Immature natural killer cell (primary cell): ENCODE results near the gene CELF4. TPM values are rescaled to one million over a fixed set of nuclear protein-coding genes. Genes with fewer than 3 reads are reported as not detected.

Experiments used
- DNase-seq, 3 donors: peaks; one replicate each; pipeline ENCODE4 v3.0.0; 2022; ENCODE audit warnings: mixed read lengths in 1 of 3
- H3K27ac Mint-ChIP-seq, 6 donors: one replicate each; pipeline ENCODE4 v1.8.0; 2020; ENCODE audit warnings: mixed read lengths in 6 of 6, mild to moderate bottlenecking in 5 of 6, inconsistent platforms in 4 of 6, moderate library complexity in 3 of 6
- H3K27me3 Mint-ChIP-seq, 3 donors: one replicate each; pipeline ENCODE4 v1.8.0; 2020 to 2021; ENCODE audit warnings: low read depth in 3 of 3, mild to moderate bottlenecking in 3 of 3, mixed read lengths in 3 of 3, moderate library complexity in 3 of 3, inconsistent platforms in 1 of 3
- H3K36me3 Mint-ChIP-seq, 3 donors: one replicate each; pipeline ENCODE4 v1.8.0; 2020; ENCODE audit warnings: mixed read lengths in 3 of 3, inconsistent platforms in 2 of 3, mild to moderate bottlenecking in 2 of 3
- H3K4me1 Mint-ChIP-seq, 2 donors: one replicate each; pipeline ENCODE4 v1.8.0; 2020; ENCODE audit warnings: inconsistent platforms in 2 of 2, mild to moderate bottlenecking in 2 of 2, mixed read lengths in 2 of 2, moderate library complexity in 1 of 2
- H3K4me3 Mint-ChIP-seq, 5 donors: one replicate each; pipeline ENCODE4 v1.8.0; 2020; ENCODE audit warnings: mild to moderate bottlenecking in 5 of 5, mixed read lengths in 5 of 5, inconsistent platforms in 3 of 5, moderate library complexity in 3 of 5
- H3K9me3 Mint-ChIP-seq, 6 donors: one replicate each; pipeline ENCODE4 v1.8.0; 2020; ENCODE audit warnings: mild to moderate bottlenecking in 6 of 6, mixed read lengths in 6 of 6, inconsistent platforms in 4 of 6, moderate library complexity in 3 of 6
- polyA plus RNA-seq, 3 donors: library from polyadenylated mRNA; unstranded; fragments of 300-500 nt; fragmentation: Illumina TruSeq; gene quantifications; one replicate each; pipeline ENCODE4 v1.2.3, GENCODE V29; 2021

The CELF4 gene
- polyA plus RNA-seq, 3 donors from 2014 or later, result 0.07 to 0.13 TPM; not detected in 1

DNA sequence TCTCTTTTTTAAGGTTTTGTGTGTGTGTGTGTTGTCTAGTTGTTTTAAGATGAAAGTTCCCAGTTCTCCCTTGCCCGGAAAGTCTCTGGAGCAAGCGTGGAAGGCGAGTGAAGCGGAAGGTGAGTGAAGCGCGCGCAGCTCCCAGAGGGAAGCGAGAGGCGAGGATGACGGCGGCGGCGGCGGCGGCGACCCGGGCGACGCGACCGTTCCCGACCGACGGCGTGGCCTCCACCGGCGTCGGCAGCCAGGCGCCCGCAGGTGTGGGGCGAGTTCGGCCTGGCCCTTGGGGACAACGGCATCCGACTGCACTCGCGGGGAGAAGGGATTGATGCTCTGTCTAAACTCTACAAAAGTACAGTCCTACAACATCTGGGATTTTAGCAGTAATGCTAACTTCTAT is 321.9 kb downstream of the CELF4 start:
- Mint-ChIP-seq H3K36me3 (peaks cover 0 to 4% (median 0%) of the 10 kb centered on the region in 3 donors), H3K4me1 (peaks cover 0 to 2% of the 10 kb centered on the region in 2 donors), H3K9me3 (peaks cover 0 to 20% (median 5%) of the 10 kb centered on the region in 6 donors), H3K27ac (no peak overlapping the region), H3K4me3 (no peak overlapping the region), H3K27me3 (peaks cover 15 to 19% (median 16%) of the 10 kb centered on the region in 3 donors)
- DNase-seq, result no peak

DNA sequence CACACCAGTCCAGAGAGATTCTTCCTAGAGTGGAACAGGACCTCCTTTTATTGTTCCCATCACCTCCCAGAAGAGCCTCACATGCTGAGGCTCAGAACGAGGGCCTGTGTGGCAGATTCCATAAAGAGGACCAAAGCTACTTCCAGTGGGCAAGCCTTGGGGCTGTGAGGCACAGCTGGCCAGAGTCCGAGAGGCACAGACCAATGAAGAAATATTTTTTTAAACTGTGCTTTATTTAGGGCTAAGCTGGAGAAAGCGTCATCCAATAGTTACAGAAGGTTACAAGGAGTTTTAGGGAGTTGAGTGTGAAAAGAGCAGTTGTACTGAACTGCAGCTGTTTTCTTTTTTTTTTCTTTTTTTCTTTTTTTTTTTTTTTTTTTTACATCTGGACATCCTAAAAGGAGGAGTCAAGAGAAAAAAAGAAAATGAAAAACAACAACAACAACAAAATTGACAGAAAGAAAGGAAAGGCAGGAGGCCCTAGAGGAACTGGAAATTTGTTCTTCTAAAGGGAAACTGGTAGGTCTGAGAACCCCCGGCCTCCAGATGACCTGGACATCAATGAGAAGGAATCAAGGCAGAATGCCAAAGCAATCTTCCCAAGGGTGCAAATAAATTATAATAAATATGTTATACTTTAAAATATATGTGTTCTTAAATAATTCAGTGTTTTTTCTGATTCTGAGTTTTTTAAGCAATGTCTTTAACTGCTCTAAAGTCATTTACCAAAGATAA is 322.6 kb downstream of the CELF4 start:
- Mint-ChIP-seq H3K36me3 (peaks cover 0 to 4% (median 0%) of the 10 kb centered on the region in 3 donors), H3K27ac (no peak overlapping the region), H3K4me3 (no peak overlapping the region), H3K9me3 (peaks cover 0 to 20% (median 5%) of the 10 kb centered on the region in 6 donors), H3K4me1 (peaks cover 0 to 2% of the 10 kb centered on the region in 2 donors), H3K27me3 (peaks cover 15 to 18% (median 16%) of the 10 kb centered on the region in 3 donors)
- no peak for DNase-seq

DNA sequence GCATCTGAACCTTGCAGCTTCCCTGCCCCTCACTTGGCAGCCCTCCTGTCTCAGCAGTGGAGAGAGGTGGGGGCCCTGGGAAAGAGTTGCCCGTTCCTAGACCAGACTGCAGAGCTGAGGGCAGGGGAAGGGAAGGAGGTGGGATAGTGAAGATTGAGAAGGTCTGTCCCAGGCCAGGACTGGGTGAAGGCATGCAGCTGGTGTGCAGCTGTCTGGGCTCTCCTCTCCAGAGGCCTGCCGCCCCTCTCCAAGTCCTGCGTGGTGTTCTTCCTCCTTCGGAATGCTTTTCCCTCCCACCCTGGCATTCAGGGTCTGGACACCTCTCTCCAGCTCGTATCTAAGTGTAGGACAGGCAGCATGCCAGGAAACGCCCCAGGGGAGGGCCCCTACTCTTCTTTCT is 323.5 kb downstream of the CELF4 start:
- Mint-ChIP-seq H3K36me3 (peaks cover 0 to 4% (median 0%) of the 10 kb centered on the region in 3 donors), H3K27ac (no peak overlapping the region), H3K4me1 (peaks cover 0 to 2% of the 10 kb centered on the region in 2 donors), H3K27me3 (peaks cover 15 to 17% (median 16%) of the 10 kb centered on the region in 3 donors), H3K4me3 (no peak overlapping the region), H3K9me3 (peaks cover 0 to 20% (median 5%) of the 10 kb centered on the region in 6 donors)
- no peak for DNase-seq

DNA sequence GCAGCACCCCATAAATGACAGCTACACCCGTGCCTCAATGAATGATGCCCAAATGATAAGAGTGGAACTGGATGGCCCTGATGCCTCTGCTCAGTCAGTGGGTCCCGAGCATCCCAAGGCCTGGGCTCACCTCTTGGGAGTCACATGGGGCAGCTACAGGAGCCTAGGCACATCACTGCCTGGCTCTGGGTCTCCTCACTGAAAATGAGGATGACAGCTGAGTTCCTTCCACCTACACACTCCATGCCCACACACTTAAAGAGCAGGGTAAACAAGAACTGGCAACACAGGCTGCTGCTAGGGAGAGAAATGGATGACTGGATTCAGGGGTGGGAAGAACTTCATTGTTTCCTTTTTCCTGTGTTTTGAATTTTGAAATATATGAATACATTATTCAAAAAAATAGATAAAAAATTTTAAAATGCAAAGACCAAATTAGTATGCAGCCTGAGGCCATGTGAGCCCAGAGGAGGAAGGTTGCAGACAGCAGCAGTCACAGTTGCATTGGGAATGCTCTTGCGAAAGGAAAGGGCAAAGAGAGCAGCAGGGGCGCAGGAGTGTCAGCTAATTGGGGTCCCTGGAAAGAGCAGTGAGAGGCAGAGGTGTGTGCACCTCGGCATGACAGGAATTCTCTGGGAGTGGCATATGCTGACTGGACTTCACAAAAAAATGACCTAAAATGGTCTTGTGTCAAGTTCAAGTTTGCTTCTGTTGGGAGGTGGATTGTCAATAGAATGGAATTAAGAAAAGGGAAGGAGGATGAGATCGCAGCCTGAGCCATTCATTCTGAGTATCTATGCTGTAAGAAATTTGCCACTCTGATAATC is 327.1 kb downstream of the CELF4 start:
- Mint-ChIP-seq H3K4me1 (no peaks in the 10 kb centered on the region), H3K27ac (no peak overlapping the region), H3K9me3 (peaks cover 0 to 9% (median under 1%) of the 10 kb centered on the region in 6 donors), H3K4me3 (no peak overlapping the region), H3K27me3 (peaks cover 5 to 9% (median 8%) of the 10 kb centered on the region in 3 donors), H3K36me3 (no peaks in the 10 kb centered on the region)
- no peak for DNase-seq

DNA sequence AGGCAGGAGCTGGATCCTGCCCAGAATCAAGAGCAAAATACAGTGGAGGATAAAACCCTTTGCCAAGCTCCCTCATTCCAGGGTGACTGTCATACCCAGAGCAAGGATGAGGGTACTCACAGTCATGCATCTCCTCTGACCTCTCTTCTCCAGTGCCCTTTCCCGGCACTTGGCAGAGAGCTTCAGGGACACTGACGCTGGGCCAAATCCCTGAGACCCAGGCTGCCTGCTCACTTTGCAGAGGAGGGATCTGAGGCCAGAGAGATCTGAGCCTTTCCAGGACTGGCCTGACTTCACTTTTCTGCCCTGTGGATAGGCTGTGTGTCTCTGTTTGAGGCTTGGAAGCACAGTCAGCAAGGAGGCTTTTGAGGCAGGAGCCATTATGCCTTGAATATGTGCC is 330.0 kb downstream of the CELF4 start:
- Mint-ChIP-seq H3K4me3 (no peak overlapping the region), H3K27me3 (no peaks in the 10 kb centered on the region), H3K4me1 (no peaks in the 10 kb centered on the region), H3K9me3 (peaks cover 0 to 9% (median 0%) of the 10 kb centered on the region in 6 donors), H3K36me3 (peaks cover 0 to 3% (median 0%) of the 10 kb centered on the region in 3 donors), H3K27ac (no peak overlapping the region)
- no peak for DNase-seq

DNA sequence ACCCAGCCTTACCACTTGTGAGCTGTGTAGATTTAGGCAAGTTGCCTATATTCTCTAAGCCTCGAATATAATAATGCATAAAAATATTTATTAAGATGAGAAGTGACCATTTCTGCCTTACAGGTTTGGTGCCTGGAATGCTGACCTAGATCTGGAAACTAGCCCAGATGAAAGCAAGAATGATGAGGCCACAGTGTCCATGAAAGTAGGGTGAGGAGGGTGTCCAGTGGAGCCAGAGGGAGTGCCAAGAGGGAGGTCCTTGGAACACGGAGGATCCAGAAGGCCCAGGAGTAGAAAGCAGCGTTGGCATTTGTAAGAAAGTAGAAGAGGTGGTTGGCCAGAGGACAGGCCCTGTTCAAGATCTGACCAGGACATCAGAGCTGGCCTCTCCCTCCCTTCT is 334.3 kb downstream of the CELF4 start:
- Mint-ChIP-seq H3K9me3 (peaks cover 0 to 10% (median 5%) of the 10 kb centered on the region in 6 donors), H3K27ac (no peak overlapping the region), H3K36me3 (peaks cover 3 to 8% (median 8%) of the 10 kb centered on the region in 3 donors), H3K4me3 (no peak overlapping the region), H3K27me3 (peaks cover 0 to 3% (median 2%) of the 10 kb centered on the region in 3 donors), H3K4me1 (no peaks in the 10 kb centered on the region)
- DNase-seq, result no peak

DNA sequence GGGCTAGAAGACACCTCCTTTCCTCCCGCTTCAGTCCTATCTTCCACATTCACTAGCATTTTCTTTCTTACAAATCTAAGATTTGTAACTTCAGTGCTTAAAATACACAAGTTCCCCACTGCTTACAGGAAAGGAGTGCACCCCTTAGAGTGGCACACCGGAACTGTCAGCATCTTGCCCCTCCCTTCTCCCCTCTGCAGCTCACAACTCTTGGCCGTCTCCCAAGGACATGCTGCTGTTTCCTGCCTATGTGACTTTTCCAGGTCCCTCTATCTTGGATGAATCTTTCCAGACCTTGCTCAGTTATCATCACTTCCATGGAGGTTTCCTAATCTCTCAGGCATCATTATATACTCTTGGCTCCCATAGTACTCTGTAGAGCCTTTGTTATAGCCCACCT is 334.8 kb downstream of the CELF4 start:
- Mint-ChIP-seq H3K4me1 (no peaks in the 10 kb centered on the region), H3K27me3 (peaks cover 0 to 3% (median 2%) of the 10 kb centered on the region in 3 donors), H3K9me3 (peaks cover 0 to 10% (median 7%) of the 10 kb centered on the region in 6 donors), H3K36me3 (peaks cover 6 to 13% (median 11%) of the 10 kb centered on the region in 3 donors), H3K4me3 (no peak overlapping the region), H3K27ac (no peak overlapping the region)
- DNase-seq, result no peak

DNA sequence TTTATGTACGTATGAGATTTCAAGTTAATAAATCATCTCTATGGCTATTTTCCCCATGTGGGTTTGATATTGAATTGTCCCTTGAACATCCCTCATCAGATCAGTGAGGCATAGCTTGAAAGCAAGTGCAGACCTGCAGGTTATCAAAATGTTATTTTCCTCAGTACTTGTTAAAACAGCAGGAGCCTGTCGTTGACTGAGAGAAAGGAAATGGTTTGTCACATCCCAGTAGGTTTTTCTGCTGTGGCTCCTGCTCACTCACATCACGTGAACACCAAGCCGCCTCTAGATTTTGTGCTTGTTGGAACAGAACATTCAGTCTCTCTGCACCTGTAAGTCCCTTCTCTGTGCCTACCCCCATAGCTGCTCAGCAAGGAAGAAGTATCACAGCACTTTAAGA is 340.3 kb downstream of the CELF4 start:
- peaks cover 0 to 3% (median 2%) of the 10 kb centered on the region in 3 donors for H3K27me3 Mint-ChIP-seq
- H3K4me1 Mint-ChIP-seq, result no peaks in the 10 kb centered on the region
- H3K9me3 Mint-ChIP-seq, result peaks cover 0 to 10% (median 7%) of the 10 kb centered on the region in 6 donors
- DNase-seq, result no peak
- peaks cover 33 to 36% (median 33%) of the 10 kb centered on the region in 3 donors for H3K36me3 Mint-ChIP-seq
- no peak overlapping the region for H3K27ac Mint-ChIP-seq
- no peak overlapping the region for H3K4me3 Mint-ChIP-seq

DNA sequence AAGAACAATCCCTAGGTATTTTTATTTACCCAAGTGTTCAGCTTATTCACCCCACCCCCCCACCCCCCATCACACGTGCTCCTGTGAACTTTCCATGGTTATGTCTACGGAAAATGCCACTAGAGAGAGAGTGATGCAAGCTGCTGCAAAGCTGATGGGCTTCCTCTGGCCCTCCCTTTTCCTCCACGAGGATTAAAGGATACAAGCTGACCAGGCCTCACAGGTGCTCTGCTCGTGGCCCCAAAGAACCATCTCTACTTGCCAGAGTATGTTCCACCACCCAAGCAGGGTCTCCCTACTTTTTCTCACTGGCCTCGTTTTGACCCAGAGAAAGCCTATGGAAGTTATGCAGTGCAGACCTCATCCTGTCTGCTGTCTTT is 342.6 kb downstream of the CELF4 start:
- H3K4me3 Mint-ChIP-seq, result no peak overlapping the region
- H3K4me1 Mint-ChIP-seq, result no peaks in the 10 kb centered on the region
- peaks cover 0 to 8% (median 3%) of the 10 kb centered on the region in 6 donors for H3K9me3 Mint-ChIP-seq
- DNase-seq, result no peak
- peaks cover 0 to 2% (median 0%) of the 10 kb centered on the region in 3 donors for H3K27me3 Mint-ChIP-seq
- H3K36me3 Mint-ChIP-seq, result peaks cover 30 to 36% (median 36%) of the 10 kb centered on the region in 3 donors
- no peak overlapping the region for H3K27ac Mint-ChIP-seq

DNA sequence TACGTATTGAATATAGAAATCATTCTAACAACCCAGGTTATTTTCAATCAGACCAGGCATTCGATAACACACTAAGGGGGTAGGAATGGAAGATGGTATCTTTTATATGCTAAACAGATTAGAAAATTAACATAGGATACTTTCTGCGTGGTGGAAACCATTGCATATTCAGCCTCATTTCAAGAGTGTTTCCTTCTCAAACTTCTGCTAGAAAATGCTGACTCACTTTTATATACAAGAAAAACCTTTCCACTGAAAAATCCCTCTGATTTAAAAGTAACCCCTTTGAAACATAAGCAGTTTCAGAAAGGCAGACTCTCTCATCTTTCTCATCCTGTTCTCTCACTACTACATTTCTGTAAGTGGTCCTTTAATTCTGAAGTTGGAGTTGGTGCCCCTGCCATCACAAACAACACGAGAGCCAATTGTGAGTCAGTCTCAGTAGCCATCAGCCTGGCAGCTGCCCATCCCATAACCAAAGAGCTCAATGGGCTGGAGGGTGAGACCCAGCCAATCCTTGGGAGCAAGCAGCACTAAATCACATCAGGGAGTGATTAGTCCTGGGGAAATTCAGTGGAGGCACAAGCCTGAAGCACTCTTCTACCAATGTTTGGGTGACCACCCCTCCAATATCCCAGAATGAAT is 343.1 kb downstream of the CELF4 start:
- no peak overlapping the region for H3K27ac Mint-ChIP-seq
- no peak for DNase-seq
- peaks cover 26 to 33% (median 33%) of the 10 kb centered on the region in 3 donors for H3K36me3 Mint-ChIP-seq
- H3K4me1 Mint-ChIP-seq, result no peaks in the 10 kb centered on the region
- H3K27me3 Mint-ChIP-seq, result no peaks in the 10 kb centered on the region
- H3K4me3 Mint-ChIP-seq, result no peak overlapping the region
- H3K9me3 Mint-ChIP-seq, result peaks cover 0 to 3% (median 1%) of the 10 kb centered on the region in 6 donors

DNA sequence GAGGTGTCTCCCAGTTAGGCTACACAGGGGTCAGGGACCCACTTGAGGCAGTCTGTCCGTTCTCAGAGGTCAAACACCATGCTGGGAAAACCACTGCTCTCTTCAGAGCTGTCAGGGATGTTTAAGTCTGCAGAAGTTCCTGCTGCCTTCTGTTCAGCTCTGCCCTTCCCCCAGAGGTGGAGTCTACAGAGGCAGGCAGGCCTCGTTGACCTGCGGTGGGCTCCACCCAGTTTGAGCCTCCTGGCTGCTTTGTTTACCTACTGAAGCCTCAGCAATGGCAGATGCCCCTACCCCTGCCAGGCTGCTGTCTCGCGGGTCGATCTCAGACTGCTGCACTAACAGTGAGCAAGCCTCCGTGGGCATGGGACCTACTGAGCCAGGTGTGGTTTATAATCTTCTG is 346.3 kb downstream of the CELF4 start:
- H3K27ac Mint-ChIP-seq, result no peak overlapping the region
- no peaks in the 10 kb centered on the region for H3K27me3 Mint-ChIP-seq
- H3K36me3 Mint-ChIP-seq, result peaks cover 10 to 34% (median 18%) of the 10 kb centered on the region in 3 donors
- no peaks in the 10 kb centered on the region for H3K4me1 Mint-ChIP-seq
- no peak for DNase-seq
- no peak overlapping the region for H3K4me3 Mint-ChIP-seq
- H3K9me3 Mint-ChIP-seq, result peaks cover 10 to 27% (median 24%) of the 10 kb centered on the region in 6 donors

DNA sequence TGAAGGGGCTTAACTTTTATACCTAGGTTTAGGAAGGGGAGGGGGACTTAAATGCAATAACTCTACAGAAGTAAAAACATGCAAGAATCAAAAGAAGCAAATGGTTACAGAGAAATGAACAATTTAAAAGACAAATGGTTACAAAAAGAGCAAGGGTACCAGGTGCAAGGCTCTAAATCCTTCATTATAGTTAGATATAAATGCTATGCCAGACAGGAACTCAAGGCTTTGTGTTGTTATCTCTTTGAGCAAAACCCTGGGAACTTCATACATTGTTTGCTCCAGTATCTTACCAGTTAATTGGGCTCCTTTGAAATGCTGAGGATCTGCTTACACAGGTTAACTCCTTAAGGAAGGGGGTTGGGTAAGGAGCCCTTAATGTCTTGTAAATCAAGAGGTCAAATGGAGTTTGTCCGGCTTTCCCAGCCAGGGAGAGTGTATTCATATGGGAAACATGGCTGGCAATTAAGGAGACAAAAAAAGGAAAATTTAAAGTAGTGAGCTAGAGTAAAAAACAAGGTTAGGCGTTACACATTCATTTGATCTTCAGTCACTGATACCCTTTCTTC is 347.5 kb downstream of the CELF4 start:
- Mint-ChIP-seq H3K27ac (no peak overlapping the region), H3K4me1 (no peaks in the 10 kb centered on the region), H3K27me3 (no peaks in the 10 kb centered on the region), H3K9me3 (peaks cover 17 to 35% (median 29%) of the 10 kb centered on the region in 6 donors), H3K36me3 (peaks cover 10 to 34% (median 18%) of the 10 kb centered on the region in 3 donors), H3K4me3 (no peak overlapping the region)
- no peak for DNase-seq

DNA sequence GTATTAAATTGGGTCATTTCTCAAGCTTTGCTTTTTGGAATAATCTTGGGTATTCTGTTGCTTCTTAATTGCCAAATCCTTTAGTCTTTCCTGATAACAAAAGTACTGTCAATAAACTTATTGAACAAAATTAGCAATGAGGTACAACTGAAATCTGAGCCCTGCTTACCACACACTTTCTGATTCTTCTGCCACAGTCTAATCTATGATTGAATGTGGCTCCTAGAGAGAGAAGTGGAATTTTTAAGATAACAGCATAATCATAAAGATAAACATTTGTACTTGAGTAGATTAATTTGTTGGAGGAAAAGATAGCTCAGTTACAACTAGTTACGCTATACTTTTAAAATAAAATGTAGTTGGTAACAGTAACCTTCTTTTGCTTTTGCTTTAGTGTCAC is 354.8 kb downstream of the CELF4 start:
- Mint-ChIP-seq H3K36me3 (peaks cover 2 to 22% (median 13%) of the 10 kb centered on the region in 3 donors), H3K9me3 (peaks cover 14 to 21% (median 18%) of the 10 kb centered on the region in 6 donors), H3K4me3 (no peak overlapping the region), H3K4me1 (no peaks in the 10 kb centered on the region), H3K27me3 (peaks cover 0 to 2% (median 0%) of the 10 kb centered on the region in 3 donors), H3K27ac (no peak overlapping the region)
- DNase-seq, result no peak
